Suprapubic skin (tissue), 4 donors: Measurements from ENCODE around the gene ELF5.

Experiments used
- CTCF ChIP-seq, 2 donors: fragments of 200-600 bp in 1 of 2; fragments of 450-650 bp in 1 of 2; sonication (generic) in 1 of 2; IDR thresholded peaks; one replicate each; pipeline ENCODE4 v1.5.1; 2016 to 2019; ENCODE audit warnings: antibody characterized with exemption in 2 of 2, mild to moderate bottlenecking in 1 of 2, moderate library complexity in 1 of 2
- POLR2A ChIP-seq, 2 donors: fragments of 450-650 bp; IDR thresholded peaks; one replicate each; pipeline ENCODE4 v1.6.1; 2017; ENCODE audit warnings: antibody characterized with exemption in 2 of 2, mild to moderate bottlenecking in 2 of 2, moderate library complexity in 2 of 2
- POLR2AphosphoS5 ChIP-seq, 3 donors: sonication (generic); formaldehyde crosslinking; IDR thresholded peaks; one replicate each; pipeline ENCODE4 v1.6.1; 2017; ENCODE audit warnings: antibody characterized with exemption in 3 of 3

GRCh38 chr11:34548278-34548677, 34.7 kb upstream of the ELF5 start:
- TF ChIP-seq CTCF (IDR thresholded peaks at IDR 0.05), result no peak
- TF ChIP-seq POLR2A (IDR thresholded peaks at IDR 0.05), result no peak
- no peak for TF ChIP-seq POLR2AphosphoS5 (IDR thresholded peaks at IDR 0.05)
